ENCODE results near the gene PRKCB.
A peak's percentile ranks its signal among the peaks of the same experiment; 100 is the strongest.

PRKCB gene

DNA sequence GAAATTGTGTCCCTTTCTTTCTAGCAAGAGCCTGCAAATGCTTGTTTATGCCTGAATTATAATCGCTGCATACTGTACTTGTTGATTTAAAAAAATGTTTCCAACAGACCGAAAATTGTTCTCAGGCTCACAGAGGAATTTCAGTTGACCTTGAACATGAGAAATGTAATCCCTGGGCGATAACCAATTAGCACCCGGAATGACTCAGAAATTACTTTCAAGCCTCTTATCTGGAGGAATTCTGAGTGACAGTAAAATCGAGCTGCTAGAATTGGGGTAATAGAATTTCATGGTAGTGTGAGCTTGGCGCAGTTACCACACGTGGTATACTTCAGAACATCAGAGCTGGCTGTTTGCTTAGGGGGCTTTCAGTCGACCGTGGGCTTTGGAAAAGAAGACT, 281.2 kb downstream of the PRKCB start:
- no peak for DNase-seq (ENCODE audit: low read depth, low spot score)
- H3K27ac ChIP-seq (ENCODE audit: low read length), result no peak overlapping the region
- H3K27me3 ChIP-seq (ENCODE audit: control insufficient read depth, insufficient read depth, low read length), result no peaks in the 10 kb centered on the region
- H3K36me3 ChIP-seq (ENCODE audit: control insufficient read depth, insufficient read depth, low read length), result no peaks in the 10 kb centered on the region
- no CpG with 5 or more reads among the region's 9 CpGs for WGBS (ENCODE audit: insufficient coverage, insufficient read length)
- H3K9me3 ChIP-seq (ENCODE audit: control insufficient read depth, insufficient read depth, low read length), result no peaks in the 10 kb centered on the region
- peaks cover 4% of the 10 kb centered on the region for H3K4me1 ChIP-seq (ENCODE audit: control insufficient read depth, insufficient read depth, low read length)
- no peak overlapping the region for H3K4me3 ChIP-seq (ENCODE audit: low read length)

DNA sequence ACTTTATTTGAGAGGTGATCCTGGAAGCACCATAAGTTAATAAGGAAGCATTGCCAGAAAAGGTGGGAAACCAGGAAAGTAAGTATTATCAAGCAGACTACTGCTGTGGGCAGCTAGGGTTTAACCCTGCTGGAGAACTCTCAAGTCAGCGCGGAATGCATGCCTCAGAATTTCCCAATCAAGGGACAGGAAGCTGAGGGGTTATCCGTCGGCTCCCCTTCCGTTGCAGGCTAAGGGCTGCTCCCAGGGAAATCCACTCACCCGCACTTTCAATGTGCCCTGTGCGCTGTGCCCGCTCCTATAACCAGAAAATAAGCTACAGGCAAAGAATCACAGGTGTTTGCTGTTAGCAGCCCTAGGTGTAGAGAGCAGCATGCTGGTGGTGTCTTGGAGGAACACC, 281.9 kb downstream of the PRKCB start:
- Histone ChIP-seq H3K27me3 (ENCODE audit: control insufficient read depth, insufficient read depth, low read length) (no peaks in the 10 kb centered on the region), H3K36me3 (ENCODE audit: control insufficient read depth, insufficient read depth, low read length) (no peaks in the 10 kb centered on the region), H3K4me1 (ENCODE audit: control insufficient read depth, insufficient read depth, low read length) (peaks cover 3% of the 10 kb centered on the region; the same call in 1 of the 2 replicates), H3K27ac (ENCODE audit: low read length) (no peak overlapping the region), H3K4me3 (ENCODE audit: low read length) (no peak overlapping the region), H3K9me3 (ENCODE audit: control insufficient read depth, insufficient read depth, low read length) (no peaks in the 10 kb centered on the region)
- DNase-seq (ENCODE audit: low read depth, low spot score), result no peak
- no CpG with 5 or more reads among the region's 8 CpGs for WGBS (ENCODE audit: insufficient coverage, insufficient read length)

DNA sequence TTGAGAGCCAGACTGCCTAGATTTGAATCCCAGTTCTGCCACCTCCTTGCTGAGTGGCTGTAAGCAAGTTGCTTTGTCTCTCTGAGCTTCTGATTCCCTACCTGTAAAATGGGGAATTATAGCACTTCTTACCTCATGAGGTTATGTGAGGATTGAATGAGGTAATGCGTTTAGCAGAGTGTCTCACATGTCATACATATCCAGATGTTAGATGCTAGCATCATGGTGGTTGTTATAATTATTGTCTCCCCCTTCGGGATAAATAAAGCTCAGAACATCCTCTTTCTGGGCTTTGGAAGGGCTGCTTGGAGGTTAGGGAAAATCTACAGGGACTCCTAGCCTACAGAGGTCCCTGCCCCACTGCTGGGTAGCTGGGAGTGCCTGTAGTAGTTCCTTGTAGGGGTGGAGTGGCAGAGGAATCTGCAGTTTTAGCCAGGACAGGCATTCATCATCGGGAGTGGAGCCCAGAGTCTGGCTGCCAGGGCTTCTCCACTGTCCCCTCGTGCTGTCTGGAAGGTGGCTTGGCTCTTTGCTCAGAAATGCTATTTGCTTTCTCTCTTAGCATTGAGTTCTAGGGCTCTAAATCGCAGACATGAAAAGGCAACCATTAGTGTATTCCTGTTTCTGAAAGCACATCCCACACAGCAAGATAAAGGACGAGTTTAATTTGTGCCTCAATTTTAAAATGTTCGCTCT, 282.5 kb downstream of the PRKCB start:
- WGBS (ENCODE audit: insufficient coverage, insufficient read length), result no CpG with 5 or more reads among the region's 7 CpGs
- no peak overlapping the region for H3K4me3 ChIP-seq (ENCODE audit: low read length)
- DNase-seq (ENCODE audit: low read depth, low spot score), result no peak
- peaks cover 3% of the 10 kb centered on the region; the same call in 1 of the 2 replicates for H3K4me1 ChIP-seq (ENCODE audit: control insufficient read depth, insufficient read depth, low read length)
- H3K27me3 ChIP-seq (ENCODE audit: control insufficient read depth, insufficient read depth, low read length), result no peaks in the 10 kb centered on the region
- no peak overlapping the region for H3K27ac ChIP-seq (ENCODE audit: low read length)
- no peaks in the 10 kb centered on the region for H3K36me3 ChIP-seq (ENCODE audit: control insufficient read depth, insufficient read depth, low read length)
- H3K9me3 ChIP-seq (ENCODE audit: control insufficient read depth, insufficient read depth, low read length), result no peaks in the 10 kb centered on the region

DNA sequence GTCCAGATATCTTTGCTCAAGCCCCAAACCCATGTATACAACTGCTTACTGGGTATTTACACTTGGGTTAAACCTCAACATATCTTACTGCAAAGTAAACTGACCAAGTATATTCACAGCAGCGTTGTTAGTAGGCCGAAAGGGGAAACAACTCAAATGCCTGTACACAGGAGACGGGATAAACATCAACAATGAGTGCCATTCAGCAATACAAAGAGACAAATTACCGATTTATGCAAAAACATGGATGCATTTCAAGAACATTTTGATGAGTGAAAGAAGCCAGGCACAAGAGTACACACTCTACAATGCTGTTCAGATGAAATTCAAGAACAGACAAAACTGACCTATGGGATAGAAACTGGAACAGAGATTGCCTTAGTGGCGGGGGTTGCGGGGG, 284.0 kb downstream of the PRKCB start:
- Histone ChIP-seq H3K27me3 (ENCODE audit: control insufficient read depth, insufficient read depth, low read length) (no peaks in the 10 kb centered on the region), H3K27ac (ENCODE audit: low read length) (no peak overlapping the region), H3K36me3 (ENCODE audit: control insufficient read depth, insufficient read depth, low read length) (no peaks in the 10 kb centered on the region), H3K4me3 (ENCODE audit: low read length) (no peak overlapping the region), H3K9me3 (ENCODE audit: control insufficient read depth, insufficient read depth, low read length) (no peaks in the 10 kb centered on the region), H3K4me1 (ENCODE audit: control insufficient read depth, insufficient read depth, low read length) (peaks cover 3% of the 10 kb centered on the region; the same call in 1 of the 2 replicates)
- WGBS (ENCODE audit: insufficient coverage, insufficient read length), result no CpG with 5 or more reads among the region's 6 CpGs
- DNase-seq (ENCODE audit: low read depth, low spot score), result no peak

DNA sequence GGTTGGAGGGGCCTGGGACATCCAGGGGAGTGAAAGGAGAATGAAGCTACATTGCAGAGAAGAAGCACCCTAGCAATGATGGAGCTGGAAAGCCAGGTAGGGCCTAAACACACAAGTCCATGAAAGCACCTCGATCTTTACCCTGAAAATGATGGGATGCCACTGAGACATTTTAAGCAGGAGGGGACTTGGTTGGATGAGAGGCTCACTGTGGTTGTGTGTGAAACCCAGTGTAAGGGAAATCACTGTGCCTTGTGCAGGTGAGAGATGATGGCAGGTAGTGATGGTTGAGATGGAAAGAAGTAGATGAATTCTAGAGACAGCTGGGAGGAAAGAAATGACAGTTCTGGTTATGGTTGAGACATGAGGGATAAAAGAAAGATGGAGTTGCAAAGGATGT, 287.5 kb downstream of the PRKCB start:
- no peaks in the 10 kb centered on the region for H3K36me3 ChIP-seq (ENCODE audit: control insufficient read depth, insufficient read depth, low read length)
- H3K27ac ChIP-seq (ENCODE audit: low read length), result no peak overlapping the region
- no peaks in the 10 kb centered on the region for H3K27me3 ChIP-seq (ENCODE audit: control insufficient read depth, insufficient read depth, low read length)
- WGBS (ENCODE audit: insufficient coverage, insufficient read length), result no CpG with 5 or more reads among the region's 1 CpG
- no peaks in the 10 kb centered on the region; the same call in 1 of the 2 replicates for H3K4me1 ChIP-seq (ENCODE audit: control insufficient read depth, insufficient read depth, low read length)
- DNase-seq (ENCODE audit: low read depth, low spot score), result no peak
- no peak overlapping the region for H3K4me3 ChIP-seq (ENCODE audit: low read length)
- H3K9me3 ChIP-seq (ENCODE audit: control insufficient read depth, insufficient read depth, low read length), result no peaks in the 10 kb centered on the region

DNA sequence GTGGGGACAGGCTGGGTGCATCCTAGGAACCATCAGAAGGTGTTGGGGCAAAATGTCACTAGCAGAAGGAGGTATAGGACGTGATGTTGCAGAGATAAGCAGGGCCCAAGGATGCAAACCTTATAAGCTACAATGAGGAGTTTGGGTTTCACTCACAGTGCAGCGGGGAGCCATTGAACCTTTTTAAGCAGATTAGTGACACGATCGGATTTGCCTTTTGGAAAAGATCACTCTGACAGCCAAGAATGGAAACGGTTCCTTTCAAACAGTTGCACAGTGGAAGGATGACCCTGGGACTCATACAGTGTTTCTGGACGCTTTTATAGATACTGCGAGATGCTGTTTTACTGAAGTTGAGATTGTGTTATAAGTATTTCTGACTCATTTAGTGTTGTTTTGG, 288.5 kb downstream of the PRKCB start:
- Histone ChIP-seq H3K4me1 (ENCODE audit: control insufficient read depth, insufficient read depth, low read length) (no peaks in the 10 kb centered on the region; the same call in 1 of the 2 replicates), H3K27me3 (ENCODE audit: control insufficient read depth, insufficient read depth, low read length) (no peaks in the 10 kb centered on the region), H3K9me3 (ENCODE audit: control insufficient read depth, insufficient read depth, low read length) (no peaks in the 10 kb centered on the region), H3K36me3 (ENCODE audit: control insufficient read depth, insufficient read depth, low read length) (no peaks in the 10 kb centered on the region), H3K4me3 (ENCODE audit: low read length) (no peak overlapping the region), H3K27ac (ENCODE audit: low read length) (no peak overlapping the region)
- no peak for DNase-seq (ENCODE audit: low read depth, low spot score)
- WGBS (ENCODE audit: insufficient coverage, insufficient read length), result no CpG with 5 or more reads among the region's 7 CpGs

DNA sequence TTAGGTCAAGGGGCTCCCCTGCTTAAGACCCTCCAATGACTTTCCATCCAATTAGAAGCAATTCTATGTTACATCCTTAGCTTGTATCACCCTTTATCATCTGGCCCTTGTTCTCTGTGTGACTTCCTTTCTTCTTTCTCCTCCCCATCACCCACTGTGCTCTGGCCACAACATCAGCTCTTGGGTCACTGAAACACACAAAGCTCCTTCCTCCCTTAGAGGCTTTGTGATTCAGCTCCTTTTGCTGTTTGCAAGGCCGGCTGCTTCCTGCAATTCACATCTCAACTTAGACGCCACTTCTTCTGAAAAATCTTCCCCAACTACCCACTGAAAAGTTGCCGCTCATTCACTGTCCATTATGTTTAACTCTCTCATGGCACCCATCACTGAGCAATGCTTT, 289.4 kb downstream of the PRKCB start:
- no CpG with 5 or more reads among the region's 3 CpGs for WGBS (ENCODE audit: insufficient coverage, insufficient read length)
- Histone ChIP-seq H3K27ac (ENCODE audit: low read length) (no peak overlapping the region), H3K9me3 (ENCODE audit: control insufficient read depth, insufficient read depth, low read length) (no peaks in the 10 kb centered on the region), H3K4me3 (ENCODE audit: low read length) (no peak overlapping the region), H3K4me1 (ENCODE audit: control insufficient read depth, insufficient read depth, low read length) (no peaks in the 10 kb centered on the region; the same call in 1 of the 2 replicates), H3K27me3 (ENCODE audit: control insufficient read depth, insufficient read depth, low read length) (no peaks in the 10 kb centered on the region), H3K36me3 (ENCODE audit: control insufficient read depth, insufficient read depth, low read length) (no peaks in the 10 kb centered on the region)
- DNase-seq (ENCODE audit: low read depth, low spot score), result peak; percentile 25

DNA sequence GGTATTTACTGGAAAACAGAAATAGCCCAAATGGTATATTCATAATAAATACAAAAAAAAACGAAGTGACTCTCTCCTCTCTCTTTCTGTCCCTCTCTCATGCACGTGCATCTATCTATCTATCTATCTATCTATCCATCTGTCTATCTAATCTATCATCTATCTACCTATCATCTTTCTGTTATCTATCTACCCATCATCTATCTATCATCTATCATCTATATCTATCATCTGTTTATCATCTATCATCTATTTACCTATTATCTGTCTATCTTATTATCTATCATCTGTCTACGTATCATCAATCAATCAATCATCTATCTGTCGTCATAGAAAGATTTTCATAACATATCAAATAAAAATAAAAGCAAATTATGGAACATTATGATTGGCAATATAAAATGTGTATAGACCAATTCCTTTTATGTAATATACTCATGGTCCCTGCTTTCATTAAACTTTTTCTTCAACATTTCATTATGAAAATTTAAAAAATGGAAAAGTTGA, 293.7 kb downstream of the PRKCB start:
- WGBS (ENCODE audit: insufficient coverage, insufficient read length), result 100% methylated on average over 2 of the region's 4 CpGs
- DNase-seq (ENCODE audit: low read depth, low spot score), result no peak
- Histone ChIP-seq H3K9me3 (ENCODE audit: control insufficient read depth, insufficient read depth, low read length) (no peaks in the 10 kb centered on the region), H3K4me1 (ENCODE audit: control insufficient read depth, insufficient read depth, low read length) (0 out of 2 replicates have a peak, but pooled peaks cover 2% of the 10 kb centered on the region), H3K27ac (ENCODE audit: low read length) (no peak overlapping the region), H3K36me3 (ENCODE audit: control insufficient read depth, insufficient read depth, low read length) (no peaks in the 10 kb centered on the region), H3K27me3 (ENCODE audit: control insufficient read depth, insufficient read depth, low read length) (no peaks in the 10 kb centered on the region), H3K4me3 (ENCODE audit: low read length) (no peak overlapping the region)

DNA sequence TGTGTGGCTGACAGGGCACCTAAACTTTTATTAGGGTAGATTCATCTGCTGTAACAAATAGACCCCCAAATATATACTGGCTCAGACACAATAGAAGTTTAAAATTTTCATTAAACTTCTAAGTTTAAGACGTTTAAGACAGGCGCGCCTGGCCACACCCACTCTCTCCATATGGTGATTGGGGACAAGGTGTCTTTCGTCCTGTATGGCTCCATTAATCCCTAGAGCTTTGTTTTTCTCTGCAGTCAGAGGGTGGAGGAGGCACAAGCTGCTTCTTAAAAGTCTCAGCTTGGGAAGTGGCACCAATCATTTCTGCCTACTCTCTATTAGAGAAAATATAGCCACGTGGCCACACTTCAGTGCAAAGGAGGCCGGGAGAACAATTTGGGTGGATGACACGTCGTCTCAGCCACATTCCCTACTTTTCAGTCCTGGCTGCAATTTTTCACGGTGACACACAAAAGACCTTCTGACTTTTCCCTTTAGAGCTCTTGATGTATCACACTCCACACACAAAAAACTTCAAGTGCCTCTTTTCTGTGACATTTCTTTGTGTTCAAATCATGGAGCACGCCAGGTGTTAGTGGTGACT, 294.8 kb downstream of the PRKCB start:
- H3K27me3 ChIP-seq (ENCODE audit: control insufficient read depth, insufficient read depth, low read length), result no peaks in the 10 kb centered on the region
- no CpG with 5 or more reads among the region's 10 CpGs for WGBS (ENCODE audit: insufficient coverage, insufficient read length)
- no peak overlapping the region for H3K4me3 ChIP-seq (ENCODE audit: low read length)

DNA sequence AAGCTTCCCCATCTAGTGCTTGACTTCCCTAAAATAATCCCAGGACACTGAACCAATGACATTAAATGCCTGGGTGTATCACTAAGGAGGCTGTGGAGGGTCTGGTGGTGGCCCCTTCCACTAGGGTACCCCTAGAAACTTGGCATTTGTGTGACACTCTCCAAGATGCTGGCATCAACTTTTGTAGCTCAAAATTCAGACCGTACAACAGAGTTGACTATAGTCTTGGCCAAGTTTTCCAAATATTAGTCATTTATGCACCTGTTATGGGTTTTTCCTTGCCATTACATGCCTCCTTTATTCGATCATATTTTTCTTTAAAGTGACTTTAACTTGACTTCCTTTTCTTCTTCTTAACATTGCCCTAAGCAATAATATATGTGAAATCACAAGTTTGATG, 295.5 kb downstream of the PRKCB start:
- no CpG with 5 or more reads among the region's 2 CpGs for WGBS (ENCODE audit: insufficient coverage, insufficient read length)
- H3K27ac ChIP-seq (ENCODE audit: low read length), result no peak overlapping the region
- no peak for DNase-seq (ENCODE audit: low read depth, low spot score)
- H3K4me3 ChIP-seq (ENCODE audit: low read length), result no peak overlapping the region
- no peaks in the 10 kb centered on the region for H3K9me3 ChIP-seq (ENCODE audit: control insufficient read depth, insufficient read depth, low read length)
- no peaks in the 10 kb centered on the region for H3K27me3 ChIP-seq (ENCODE audit: control insufficient read depth, insufficient read depth, low read length)
- H3K4me1 ChIP-seq (ENCODE audit: control insufficient read depth, insufficient read depth, low read length), result peaks cover 4% of the 10 kb centered on the region
- H3K36me3 ChIP-seq (ENCODE audit: control insufficient read depth, insufficient read depth, low read length), result no peaks in the 10 kb centered on the region

More for the DNA sequence above, 294.8 kb downstream of the PRKCB start:
- H3K36me3 ChIP-seq (ENCODE audit: control insufficient read depth, insufficient read depth, low read length), result no peaks in the 10 kb centered on the region
- peaks cover 4% of the 10 kb centered on the region; the same call in 1 of the 2 replicates for H3K4me1 ChIP-seq (ENCODE audit: control insufficient read depth, insufficient read depth, low read length)
- H3K9me3 ChIP-seq (ENCODE audit: control insufficient read depth, insufficient read depth, low read length), result no peaks in the 10 kb centered on the region
- H3K27ac ChIP-seq (ENCODE audit: low read length), result no peak overlapping the region
- DNase-seq (ENCODE audit: low read depth, low spot score), result no peak

Data from iPS DF 6.9 (cell line).